Activated naive CD4-positive, alpha-beta T cell treated with anti-CD3 and anti-CD28 coated beads for 36 hours (primary cell): ENCODE data around the gene KCTD5. TPM values are rescaled to one million over a fixed set of nuclear protein-coding genes. Genes with fewer than 3 reads are reported as not detected.

Experiments
- CTCF ChIA-PET: fragments of 350-600 bp; sonication (Branson Sonifier 250); formaldehyde crosslinking; loops from one replicate; lab custom pipeline; 2021; ENCODE audit warnings: antibody characterized with exemption; lab: Charles Lee
- DNase-seq: peaks from one replicate; pipeline ENCODE4 v3.0.0-alpha.2; 2020
- H3K27ac Mint-ChIP-seq: one replicate; pipeline ENCODE4 v1.8.0; 2021; ENCODE audit warnings: mild to moderate bottlenecking, mixed read lengths
- H3K27me3 Mint-ChIP-seq: one replicate; pipeline ENCODE4 v1.8.0; 2021; ENCODE audit warnings: low read depth, mixed read lengths
- H3K36me3 Mint-ChIP-seq: one replicate; pipeline ENCODE4 v1.8.0; 2021; ENCODE audit warnings: low read depth, mixed read lengths
- H3K4me1 Mint-ChIP-seq: one replicate; pipeline ENCODE4 v1.8.0; 2021; ENCODE audit warnings: low read depth, mixed read lengths
- H3K4me3 Mint-ChIP-seq: one replicate; pipeline ENCODE4 v1.8.0; 2021; ENCODE audit warnings: mild to moderate bottlenecking, moderate library complexity, mixed read lengths
- H3K9me3 Mint-ChIP-seq: one replicate; pipeline ENCODE4 v1.8.0; 2021; ENCODE audit warnings: mixed read lengths
- intact Hi-C: fragments of 100-400 bp; cut with micrococcal nuclease; formaldehyde crosslinking; loops from one replicate; pipeline ENCODE4 v1.15.1; 2023
- total RNA-seq, 2 experiments: library from RNA; stranded (reverse); gene quantifications; one replicate each; pipeline ENCODE4 v1.2.3, GENCODE V29; 2021

The KCTD5 gene
- total RNA-seq, 2 experiments from 2014 or later: 21.8 to 24.1 TPM

GRCh38 chr16:2701272-2701671 lies 18.9 kb downstream of the KCTD5 start:
- CTCF ChIA-PET: no interaction called here

DNA sequence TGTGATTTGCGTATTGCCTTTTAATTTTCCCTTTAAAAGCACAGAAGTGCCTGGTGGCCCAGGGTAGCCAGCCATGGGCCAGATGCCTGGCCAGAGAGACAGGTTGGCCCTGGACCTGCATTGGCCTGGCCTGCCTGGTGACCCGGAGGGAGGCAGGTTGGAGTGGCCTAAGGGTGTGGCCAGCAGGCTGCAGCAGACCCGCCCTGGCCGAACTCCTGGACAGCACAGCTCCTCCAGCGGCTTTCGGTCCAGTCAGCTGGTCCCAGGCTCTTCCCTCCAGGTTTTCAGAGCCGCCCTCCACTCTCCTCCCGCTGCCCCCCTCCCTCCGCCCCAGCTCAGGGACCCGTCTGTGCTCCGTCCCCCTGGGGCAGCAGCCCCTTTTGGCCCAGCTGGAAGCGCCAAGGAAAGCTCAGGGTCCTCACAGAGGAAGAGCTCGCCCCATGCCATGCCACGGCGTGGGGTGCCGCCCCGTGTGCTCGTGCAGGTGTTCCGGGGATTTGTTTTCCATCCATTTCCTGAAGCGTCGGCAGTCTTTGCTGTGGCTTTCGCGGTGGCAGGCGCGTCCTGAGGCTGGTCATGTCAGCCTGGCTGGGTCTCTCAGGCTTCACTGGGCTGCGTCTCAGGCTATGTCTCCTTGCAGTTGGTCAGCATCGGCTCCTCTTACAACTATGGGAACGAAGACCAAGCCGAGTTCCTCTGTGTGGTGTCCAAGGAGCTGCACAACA lies 19.6 kb downstream of the KCTD5 start:
- DNase-seq: no peak
- Mint-ChIP-seq H3K36me3 (peaks cover 4% of the 10 kb centered on the region), H3K4me3 (no peak overlapping the region), H3K4me1 (no peaks in the 10 kb centered on the region), H3K27me3 (no peaks in the 10 kb centered on the region), H3K27ac (no peak overlapping the region), H3K9me3 (no peaks in the 10 kb centered on the region)
- CTCF ChIA-PET: no interaction called here
- intact Hi-C loops: no loop called here

More at GRCh38 chr16:2701272-2701671, 18.9 kb downstream of the KCTD5 start:
- Mint-ChIP-seq H3K9me3 (no peaks in the 10 kb centered on the region), H3K36me3 (peaks cover 5% of the 10 kb centered on the region), H3K4me3 (no peak overlapping the region), H3K4me1 (no peaks in the 10 kb centered on the region), H3K27ac (no peak overlapping the region), H3K27me3 (no peaks in the 10 kb centered on the region)
- intact Hi-C loops: no loop called here
- no peak for DNase-seq

GRCh38 chr16:2702438-2702825 lies 20.1 kb downstream of the KCTD5 start:
- Mint-ChIP-seq H3K4me3 (no peak overlapping the region), H3K36me3 (peaks cover 4% of the 10 kb centered on the region), H3K27ac (no peak overlapping the region), H3K9me3 (no peaks in the 10 kb centered on the region), H3K4me1 (no peaks in the 10 kb centered on the region), H3K27me3 (no peaks in the 10 kb centered on the region)
- CTCF ChIA-PET: no interaction called here
- no peak for DNase-seq
- intact Hi-C loops: no loop called here

DNA sequence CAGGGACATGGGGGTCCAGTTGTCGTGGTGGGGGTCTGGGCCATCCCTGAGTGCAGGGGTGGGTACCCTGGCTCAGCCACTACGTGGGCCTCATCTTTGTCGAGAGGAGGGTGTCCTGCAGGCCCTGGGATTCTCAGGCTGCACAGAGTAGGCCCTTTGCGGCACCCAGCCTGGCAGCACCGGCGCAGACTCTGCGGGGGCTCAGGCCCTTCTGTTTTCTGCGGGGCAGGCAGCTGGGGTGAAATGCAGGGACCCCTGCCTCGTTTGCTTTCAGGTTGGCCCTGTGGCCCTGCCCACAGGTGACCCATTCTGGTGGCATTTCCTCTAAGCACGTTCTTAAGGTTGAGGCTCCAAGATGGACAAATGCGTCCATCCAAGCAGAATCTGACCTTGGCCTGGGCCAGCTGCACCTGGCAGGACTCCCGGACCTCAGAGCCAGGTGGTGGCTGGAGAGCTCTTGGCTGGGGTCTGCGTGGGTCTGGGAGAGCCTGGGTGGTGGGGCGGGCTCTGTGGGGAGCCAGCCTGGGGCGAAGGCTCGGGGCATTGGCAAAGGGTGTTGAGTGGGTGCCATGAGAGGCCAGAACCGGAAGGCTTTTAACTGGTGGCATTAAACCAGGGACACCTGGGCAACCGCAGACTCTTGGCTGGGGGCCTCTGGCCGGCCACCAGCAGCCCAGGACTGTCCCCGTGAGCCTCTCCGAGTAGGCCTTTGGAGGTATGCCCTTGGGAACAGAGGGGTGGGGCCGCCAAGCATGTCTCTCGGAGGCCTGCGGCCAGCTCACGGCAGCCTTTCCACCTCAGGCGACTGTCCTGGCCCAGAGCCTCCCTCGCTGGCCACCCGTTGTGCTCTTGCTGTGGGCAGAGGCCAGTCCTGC lies 20.8 kb downstream of the KCTD5 start:
- DNase-seq: no peak
- Mint-ChIP-seq H3K4me1 (no peaks in the 10 kb centered on the region), H3K9me3 (no peaks in the 10 kb centered on the region), H3K36me3 (peaks cover 3% of the 10 kb centered on the region), H3K4me3 (no peak overlapping the region), H3K27me3 (no peaks in the 10 kb centered on the region), H3K27ac (no peak overlapping the region)
- intact Hi-C loops: no loop called here
- CTCF ChIA-PET: no interaction called here

DNA sequence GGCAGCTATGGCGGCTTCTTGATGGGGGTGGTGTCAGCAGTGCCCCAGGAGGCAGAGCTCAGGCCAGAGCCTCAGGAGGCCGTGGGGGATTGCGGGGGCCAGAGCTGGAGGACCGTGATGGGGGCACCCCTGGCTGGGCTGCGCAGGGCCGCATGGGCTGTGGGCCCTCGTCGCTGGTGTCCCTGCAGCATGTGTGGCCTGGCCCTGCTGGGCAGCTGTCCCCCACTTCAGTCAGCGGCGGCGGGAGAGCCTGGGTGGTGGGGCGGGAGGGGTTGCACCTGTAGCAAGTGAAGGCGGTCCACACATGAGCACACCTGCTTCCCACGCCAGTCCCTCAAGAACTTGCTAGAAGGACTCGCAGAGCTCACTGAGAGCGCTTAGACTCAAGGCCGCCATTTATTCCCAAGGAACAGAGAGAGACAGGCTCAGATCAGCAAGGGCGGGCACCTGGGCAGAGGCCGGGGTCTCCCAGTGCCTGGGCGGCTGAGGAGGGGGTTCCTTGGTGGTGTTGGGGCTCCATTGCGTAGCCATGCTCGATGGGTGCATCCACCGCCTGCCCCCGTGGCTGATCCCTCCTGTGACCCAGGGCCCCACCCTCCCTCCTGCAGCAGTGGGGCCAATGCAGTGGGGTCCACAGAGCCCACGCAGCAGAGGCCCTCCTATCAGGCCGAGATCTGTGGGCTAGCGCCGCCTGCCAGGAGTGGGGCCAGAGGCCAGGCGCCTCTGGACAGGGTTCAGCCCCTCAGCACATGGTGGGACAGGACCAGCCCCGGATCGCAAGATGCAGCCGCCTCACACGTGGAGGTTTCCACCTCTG lies 22.1 kb downstream of the KCTD5 start:
- Mint-ChIP-seq H3K9me3 (no peaks in the 10 kb centered on the region), H3K4me3 (no peak overlapping the region), H3K27me3 (no peaks in the 10 kb centered on the region), H3K27ac (no peak overlapping the region), H3K36me3 (peaks cover 6% of the 10 kb centered on the region), H3K4me1 (no peaks in the 10 kb centered on the region)
- CTCF ChIA-PET: no interaction called here
- intact Hi-C loops: no loop called here
- no peak for DNase-seq

DNA sequence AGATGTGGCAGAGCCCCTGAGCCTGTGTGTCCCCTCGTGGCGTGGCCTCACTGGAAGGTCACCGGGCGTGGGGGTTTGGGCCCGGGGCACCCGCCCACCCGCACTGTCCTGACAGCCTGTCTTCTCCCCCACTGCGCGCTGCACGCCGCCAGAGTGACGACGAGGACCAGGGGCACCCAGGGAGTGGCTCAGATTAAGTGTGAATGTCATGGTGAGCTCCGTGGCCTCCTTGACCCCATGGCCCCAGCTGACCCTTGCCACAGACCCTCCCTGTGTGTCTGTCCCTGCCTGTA lies 22.6 kb downstream of the KCTD5 start:
- no peak overlapping the region for H3K4me3 Mint-ChIP-seq
- no peak for DNase-seq
- H3K4me1 Mint-ChIP-seq: no peaks in the 10 kb centered on the region
- CTCF ChIA-PET: no interaction called here
- intact Hi-C loops: no loop called here
- no peak overlapping the region for H3K27ac Mint-ChIP-seq
- no peaks in the 10 kb centered on the region for H3K9me3 Mint-ChIP-seq
- peaks cover 6% of the 10 kb centered on the region for H3K36me3 Mint-ChIP-seq
- H3K27me3 Mint-ChIP-seq: no peaks in the 10 kb centered on the region

- Mint-ChIP-seq H3K4me3 (no peak overlapping the region), H3K27me3 (no peaks in the 10 kb centered on the region), H3K4me1 (no peaks in the 10 kb centered on the region), H3K36me3 (peaks cover 6% of the 10 kb centered on the region), H3K9me3 (no peaks in the 10 kb centered on the region), H3K27ac (no peak overlapping the region)
- intact Hi-C loops: no loop called here
- no peak for DNase-seq
- CTCF ChIA-PET: no interaction called here
Observed at GRCh38 chr16:2705351-2705750, 23.0 kb downstream of the KCTD5 start.

DNA sequence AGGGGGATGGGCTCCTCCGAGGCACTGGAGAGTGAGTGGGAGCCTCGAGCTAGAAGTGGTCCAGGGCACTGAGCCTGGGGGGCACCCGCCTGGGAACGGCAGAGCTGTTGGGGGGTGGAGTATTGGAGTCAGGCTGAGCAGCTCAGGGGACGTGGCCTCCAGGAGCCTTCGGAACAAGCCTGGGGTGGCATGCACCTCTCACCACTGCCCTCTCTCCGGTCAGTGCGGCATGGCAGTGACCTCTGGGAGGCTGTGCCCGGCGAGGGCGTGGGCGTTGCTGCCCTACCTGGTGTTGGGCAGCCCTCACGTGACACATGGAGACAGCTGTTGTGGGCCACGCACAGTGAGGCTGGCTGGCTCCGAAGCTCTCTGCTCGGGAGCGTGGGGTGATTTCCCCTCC lies 23.8 kb downstream of the KCTD5 start:
- H3K27me3 Mint-ChIP-seq: no peaks in the 10 kb centered on the region
- no peaks in the 10 kb centered on the region for H3K9me3 Mint-ChIP-seq
- intact Hi-C loops: no loop called here
- H3K36me3 Mint-ChIP-seq: peaks cover 6% of the 10 kb centered on the region
- no peaks in the 10 kb centered on the region for H3K4me1 Mint-ChIP-seq
- H3K4me3 Mint-ChIP-seq: no peak overlapping the region
- no peak overlapping the region for H3K27ac Mint-ChIP-seq
- CTCF ChIA-PET: no interaction called here
- DNase-seq: no peak

DNA sequence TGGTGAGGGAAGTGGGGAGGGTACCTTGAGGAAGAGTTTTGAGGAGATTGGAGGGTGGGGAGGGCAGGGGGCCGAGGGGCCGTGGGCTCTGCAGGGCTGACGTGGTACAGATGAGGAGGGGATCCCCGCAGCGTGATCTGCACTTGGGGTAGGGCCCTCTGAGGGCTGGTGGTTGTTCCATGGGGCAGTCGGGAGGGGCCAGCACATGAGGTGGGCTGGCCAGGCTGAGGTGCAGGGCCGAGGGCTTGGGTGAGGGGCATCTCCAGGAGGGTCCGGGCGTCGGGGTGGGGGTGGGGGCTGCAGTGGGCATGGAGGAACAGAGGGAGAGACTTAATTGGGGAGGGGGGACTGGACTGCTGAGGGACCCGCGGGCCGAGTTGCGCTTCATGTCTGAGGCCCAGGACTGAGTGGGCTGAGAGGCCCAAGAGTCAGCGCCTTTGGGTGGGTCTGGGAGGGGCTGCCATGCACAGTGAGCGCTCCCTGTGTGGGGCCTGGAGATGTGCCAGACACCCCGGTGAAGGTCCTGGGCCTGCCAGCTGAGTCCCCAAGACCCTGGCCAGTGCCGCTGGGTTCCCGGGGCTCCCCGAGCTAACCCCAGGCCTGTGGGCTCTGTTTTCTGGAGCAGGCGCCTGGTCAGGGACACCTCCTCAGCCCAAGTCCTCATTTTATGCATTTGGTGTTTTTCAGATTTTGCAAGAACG lies 24.4 kb downstream of the KCTD5 start:
- no peak overlapping the region for H3K27ac Mint-ChIP-seq

GRCh38 chr16:2707368-2708289 lies 25.3 kb downstream of the KCTD5 start:
- H3K36me3 Mint-ChIP-seq: peaks cover 6% of the 10 kb centered on the region
- H3K27me3 Mint-ChIP-seq: no peaks in the 10 kb centered on the region
- H3K4me1 Mint-ChIP-seq: no peaks in the 10 kb centered on the region
- CTCF ChIA-PET: no interaction called here
- no peaks in the 10 kb centered on the region for H3K9me3 Mint-ChIP-seq
- intact Hi-C loops: no loop called here
- DNase-seq: no peak
- no peak overlapping the region for H3K27ac Mint-ChIP-seq
- no peak overlapping the region for H3K4me3 Mint-ChIP-seq

More for the DNA sequence above, 24.4 kb downstream of the KCTD5 start:
- Mint-ChIP-seq H3K9me3 (no peaks in the 10 kb centered on the region), H3K36me3 (peaks cover 6% of the 10 kb centered on the region), H3K4me1 (no peaks in the 10 kb centered on the region), H3K4me3 (no peak overlapping the region), H3K27me3 (no peaks in the 10 kb centered on the region)
- DNase-seq: no peak
- intact Hi-C loops: no loop called here
- CTCF ChIA-PET: no interaction called here

DNA sequence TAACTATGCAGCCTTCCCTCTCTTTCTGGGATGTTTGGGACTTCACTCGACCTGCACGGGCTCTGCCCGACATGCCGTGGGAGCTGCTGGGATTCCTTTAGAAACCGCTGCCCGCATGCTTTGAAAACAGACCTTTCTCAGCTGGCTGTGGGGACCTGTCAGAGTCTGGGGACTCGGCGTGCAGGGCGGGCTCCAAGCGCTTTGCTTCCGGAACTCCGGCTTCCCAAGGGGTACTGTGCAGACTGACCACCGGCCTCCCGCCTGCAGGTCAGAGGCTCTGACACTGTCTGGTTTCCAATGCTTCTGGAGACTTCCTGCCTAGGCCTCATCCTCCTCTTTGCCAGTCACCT lies 25.9 kb downstream of the KCTD5 start:
- no peak for DNase-seq
- Mint-ChIP-seq H3K4me1 (no peaks in the 10 kb centered on the region), H3K27ac (no peak overlapping the region), H3K9me3 (no peaks in the 10 kb centered on the region), H3K4me3 (no peak overlapping the region), H3K27me3 (no peaks in the 10 kb centered on the region), H3K36me3 (peaks cover 6% of the 10 kb centered on the region)
- CTCF ChIA-PET: no interaction called here
- intact Hi-C loops: no loop called here
